IPS DF 6.9 (cell line): ENCODE results near the gene RETN.

Experiments
- DNase-seq: peaks from one replicate; pipeline ENCODE4 v3.0.0-alpha.2; 2013; ENCODE audit warnings: low read depth, low spot score
- H3K27ac ChIP-seq: one replicate; pipeline ENCODE4 v1.5.1; 2013; ENCODE audit warnings: low read length, control low read depth
- H3K27me3 ChIP-seq: 2 replicates; pipeline ENCODE4 v1.6.1; 2013; ENCODE audit warnings: mild to moderate bottlenecking, low read length; ENCODE audit not compliant: control insufficient read depth, insufficient read depth
- H3K36me3 ChIP-seq: 2 replicates; pipeline ENCODE4 v1.6.1; 2013; ENCODE audit warnings: low read length; ENCODE audit not compliant: control insufficient read depth, insufficient read depth
- H3K4me1 ChIP-seq: 2 replicates; pipeline ENCODE4 v1.6.1; 2013; ENCODE audit warnings: low read length; ENCODE audit not compliant: control insufficient read depth, insufficient read depth
- H3K4me3 ChIP-seq: 2 replicates; pipeline ENCODE4 v1.5.1; 2013; ENCODE audit warnings: mild to moderate bottlenecking, low read length
- H3K9me3 ChIP-seq: 2 replicates; pipeline ENCODE4 v1.6.1; 2013; ENCODE audit warnings: low read length, inconsistent platforms; ENCODE audit not compliant: control insufficient read depth, insufficient read depth
- WGBS: extraction: QIAGEN DNeasy Blood & Tissue Kit; methylation state at CpG from one replicate; pipeline ENCODE4 v1.1.7; 2013; ENCODE audit warnings: mixed read lengths, missing lambda C conversion rate; ENCODE audit not compliant: insufficient read length, insufficient coverage; 5-methylcytosine and 5-hydroxymethylcytosine counted together

The RETN gene

GRCh38 chr19:7701654-7702457 is 33.0 kb downstream of the RETN start, which contains the start of gene FCER2:
Gene FCER2, minus strand, starts transcription at chr19:7702131. Its CDS starts 2,371 bp downstream, at chr19:7699760.
- Histone ChIP-seq H3K4me3 (no peak within 1 kb of the TSS), H3K9me3 (no peaks in the 10 kb centered on the region), H3K27me3 (no peaks in the 10 kb centered on the region), H3K4me1 (0 out of 2 replicates have a peak, but pooled peaks cover 4% of the 10 kb centered on the region), H3K27ac (no peak within 1 kb of the TSS), H3K36me3 (no peaks in the 10 kb centered on the region)
- DNase-seq, result no peak
- whole genome bisulfite sequencing, result no CpG with 5 or more reads among the region's 20 CpGs

GRCh38 chr19:7703332-7703731 is 34.5 kb downstream of the RETN start:
- 0 out of 2 replicates have a peak, but pooled peaks cover 2% of the 10 kb centered on the region for H3K4me1 ChIP-seq
- H3K27ac ChIP-seq, result no peak overlapping the region
- no peaks in the 10 kb centered on the region for H3K36me3 ChIP-seq
- no peaks in the 10 kb centered on the region for H3K27me3 ChIP-seq
- WGBS, result no CpG with 5 or more reads among the region's 8 CpGs
- H3K4me3 ChIP-seq, result no peak overlapping the region
- DNase-seq, result no peak
- no peaks in the 10 kb centered on the region for H3K9me3 ChIP-seq

GRCh38 chr19:7704280-7705060 is 35.6 kb downstream of the RETN start:
- H3K4me3 ChIP-seq, result no peak overlapping the region
- H3K4me1 ChIP-seq, result no peaks in the 10 kb centered on the region
- no peaks in the 10 kb centered on the region for H3K27me3 ChIP-seq
- no peaks in the 10 kb centered on the region for H3K36me3 ChIP-seq
- WGBS, result no CpG with 5 or more reads among the region's 6 CpGs
- no peak overlapping the region for H3K27ac ChIP-seq
- no peak for DNase-seq
- no peaks in the 10 kb centered on the region for H3K9me3 ChIP-seq

- no CpG with 5 or more reads among the region's 24 CpGs for WGBS
- no peak for DNase-seq
- H3K4me3 ChIP-seq, result no peak overlapping the region
- H3K27ac ChIP-seq, result no peak overlapping the region
- H3K4me1 ChIP-seq, result no peaks in the 10 kb centered on the region
- H3K9me3 ChIP-seq, result no peaks in the 10 kb centered on the region
- H3K36me3 ChIP-seq, result no peaks in the 10 kb centered on the region
- no peaks in the 10 kb centered on the region for H3K27me3 ChIP-seq
Measured at GRCh38 chr19:7705387-7706187, 36.7 kb downstream of the RETN start.

- Histone ChIP-seq H3K4me3 (no peak overlapping the region), H3K27ac (no peak overlapping the region), H3K9me3 (no peaks in the 10 kb centered on the region), H3K4me1 (no peaks in the 10 kb centered on the region), H3K36me3 (no peaks in the 10 kb centered on the region), H3K27me3 (no peaks in the 10 kb centered on the region)
- DNase-seq, result no peak
- WGBS, result no CpG with 5 or more reads among the region's 14 CpGs
Measured at GRCh38 chr19:7706188-7706954, 37.5 kb downstream of the RETN start.

- H3K27ac ChIP-seq, result no peak overlapping the region
- H3K27me3 ChIP-seq, result no peaks in the 10 kb centered on the region
- H3K4me3 ChIP-seq, result no peak overlapping the region
- no peaks in the 10 kb centered on the region for H3K4me1 ChIP-seq
- no peak for DNase-seq
- WGBS, result no CpG with 5 or more reads among the region's 8 CpGs
- no peaks in the 10 kb centered on the region for H3K9me3 ChIP-seq
- no peaks in the 10 kb centered on the region for H3K36me3 ChIP-seq
Measured at GRCh38 chr19:7706955-7707456, 38.2 kb downstream of the RETN start.

GRCh38 chr19:7709932-7710460 is 41.1 kb downstream of the RETN start:
- DNase-seq, result no peak
- H3K9me3 ChIP-seq, result no peaks in the 10 kb centered on the region
- no CpG with 5 or more reads among the region's 10 CpGs for WGBS
- no peaks in the 10 kb centered on the region for H3K4me1 ChIP-seq
- H3K27me3 ChIP-seq, result no peaks in the 10 kb centered on the region
- H3K36me3 ChIP-seq, result no peaks in the 10 kb centered on the region
- no peak overlapping the region for H3K4me3 ChIP-seq
- no peak overlapping the region for H3K27ac ChIP-seq

- WGBS, result no CpG with 5 or more reads among the region's 5 CpGs
- no peak overlapping the region for H3K27ac ChIP-seq
Measured at GRCh38 chr19:7710616-7711015, 41.8 kb downstream of the RETN start.

GRCh38 chr19:7715671-7716070 is 46.8 kb downstream of the RETN start:
- Histone ChIP-seq H3K36me3 (no peaks in the 10 kb centered on the region), H3K27me3 (no peaks in the 10 kb centered on the region), H3K9me3 (no peaks in the 10 kb centered on the region), H3K27ac (no peak overlapping the region), H3K4me3 (no peak overlapping the region), H3K4me1 (no peaks in the 10 kb centered on the region)
- DNase-seq, result no peak
- no CpG with 5 or more reads among the region's 1 CpG for WGBS

More at GRCh38 chr19:7710616-7711015, 41.8 kb downstream of the RETN start:
- Histone ChIP-seq H3K4me3 (no peak overlapping the region), H3K9me3 (no peaks in the 10 kb centered on the region), H3K27me3 (no peaks in the 10 kb centered on the region), H3K36me3 (no peaks in the 10 kb centered on the region), H3K4me1 (no peaks in the 10 kb centered on the region)
- DNase-seq, result no peak
